NCI-H146 (cell line): ENCODE data around the gene AMPD2.
"Not testable (repeated sequence)": the region's sequence is repeated elsewhere in the genome, so short reads cannot be mapped to it uniquely, and the experiment has no call there.

Source experiments
- DNase-seq: peaks from one replicate; lab custom pipeline; 2025; lab: John Stamatoyannopoulos, UW

The AMPD2 gene

GRCh38 chr1:109678637-109679036 is 59.0 kb downstream of the AMPD2 start:
- DNase-seq, result not testable (repeated sequence)
